Measurements from ENCODE around the gene SPCS2.
A peak's percentile ranks its signal among the peaks of the same experiment; 100 is the strongest.

Gene SPCS2

GRCh38 chr11:74948898-74949752 is at the start of gene SPCS2, which contains the start of gene XRRA1:
SPCS2 (plus strand) TSS chr11:74949266; CDS start chr11:74949286, 20 bp downstream.
XRRA1 (minus strand) TSS chr11:74949091; CDS start chr11:74940878, 8,213 bp downstream.
- DNase-seq: peak; percentile 99

GRCh38 chr11:74902342-74902741 is 46.7 kb upstream of the SPCS2 start:
- no peak for DNase-seq

- no peak for DNase-seq
These were observed 43.7 kb upstream of the SPCS2 start for GRCh38 chr11:74905326-74905725.

DNA sequence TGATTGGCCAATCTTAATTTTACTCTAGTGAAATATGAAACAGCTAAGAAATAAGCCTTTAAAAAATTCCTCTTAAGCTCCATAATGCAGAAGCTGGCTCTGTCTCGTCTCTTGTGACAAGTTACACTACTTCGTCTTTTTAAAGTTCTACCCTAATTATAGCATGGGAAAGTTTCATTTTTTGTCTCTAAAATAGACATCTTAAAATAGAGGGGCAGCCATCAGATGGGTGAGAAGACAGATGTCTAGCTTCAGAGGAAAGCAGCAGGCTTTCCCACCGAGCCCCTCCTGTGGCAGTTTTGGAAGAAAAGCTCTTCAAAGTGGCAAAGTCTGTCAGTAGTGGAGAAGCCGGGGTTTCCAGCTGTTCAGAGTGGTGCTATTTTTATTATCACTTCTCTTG is 39.7 kb upstream of the SPCS2 start:
- no peak for DNase-seq

DNA sequence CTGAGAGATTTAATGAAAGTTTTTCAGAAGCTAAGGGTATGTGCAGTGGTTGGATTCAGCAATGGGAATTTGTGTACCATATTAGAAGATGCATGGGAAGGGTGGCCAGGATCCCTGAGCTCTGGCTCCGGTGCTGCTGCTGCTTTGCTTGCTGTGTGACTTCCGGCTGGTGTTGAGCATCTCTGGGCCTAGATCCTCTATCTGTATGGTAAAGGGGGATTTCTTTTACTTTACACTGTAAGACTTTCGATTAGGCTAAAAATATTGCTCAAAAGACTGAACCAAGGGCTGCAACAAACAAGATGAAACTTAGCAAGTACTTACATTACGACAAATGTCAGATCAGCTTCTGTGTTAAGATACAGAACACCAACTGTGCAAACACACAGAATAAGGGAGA is 39.3 kb upstream of the SPCS2 start:
- no peak for DNase-seq

- no peak for DNase-seq
These were observed 25.9 kb upstream of the SPCS2 start for GRCh38 chr11:74923125-74923524.

DNA sequence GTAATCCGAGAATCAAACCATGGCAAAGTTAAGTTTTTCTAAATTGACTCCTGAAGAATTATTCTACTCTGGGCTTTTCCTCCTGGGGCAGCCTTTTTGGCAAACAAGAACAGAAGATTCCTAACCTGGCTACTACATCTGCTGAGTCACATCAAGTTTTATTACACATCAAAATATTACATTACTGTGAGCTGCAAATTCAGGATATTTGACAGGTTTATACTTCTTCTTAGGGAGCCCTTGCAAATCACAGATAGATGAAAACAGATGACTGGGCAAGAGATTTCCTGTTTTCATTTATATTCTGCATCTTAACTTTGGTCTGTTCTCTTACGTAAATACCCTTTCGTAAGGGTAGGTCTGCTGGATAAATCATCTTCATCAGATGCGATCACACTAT is 23.8 kb upstream of the SPCS2 start:
- DNase-seq: no peak

- no peak for DNase-seq
These were observed 22.6 kb upstream of the SPCS2 start for GRCh38 chr11:74926304-74927030.

GRCh38 chr11:74927496-74927895 is 21.6 kb upstream of the SPCS2 start:
- no peak for DNase-seq

DNA sequence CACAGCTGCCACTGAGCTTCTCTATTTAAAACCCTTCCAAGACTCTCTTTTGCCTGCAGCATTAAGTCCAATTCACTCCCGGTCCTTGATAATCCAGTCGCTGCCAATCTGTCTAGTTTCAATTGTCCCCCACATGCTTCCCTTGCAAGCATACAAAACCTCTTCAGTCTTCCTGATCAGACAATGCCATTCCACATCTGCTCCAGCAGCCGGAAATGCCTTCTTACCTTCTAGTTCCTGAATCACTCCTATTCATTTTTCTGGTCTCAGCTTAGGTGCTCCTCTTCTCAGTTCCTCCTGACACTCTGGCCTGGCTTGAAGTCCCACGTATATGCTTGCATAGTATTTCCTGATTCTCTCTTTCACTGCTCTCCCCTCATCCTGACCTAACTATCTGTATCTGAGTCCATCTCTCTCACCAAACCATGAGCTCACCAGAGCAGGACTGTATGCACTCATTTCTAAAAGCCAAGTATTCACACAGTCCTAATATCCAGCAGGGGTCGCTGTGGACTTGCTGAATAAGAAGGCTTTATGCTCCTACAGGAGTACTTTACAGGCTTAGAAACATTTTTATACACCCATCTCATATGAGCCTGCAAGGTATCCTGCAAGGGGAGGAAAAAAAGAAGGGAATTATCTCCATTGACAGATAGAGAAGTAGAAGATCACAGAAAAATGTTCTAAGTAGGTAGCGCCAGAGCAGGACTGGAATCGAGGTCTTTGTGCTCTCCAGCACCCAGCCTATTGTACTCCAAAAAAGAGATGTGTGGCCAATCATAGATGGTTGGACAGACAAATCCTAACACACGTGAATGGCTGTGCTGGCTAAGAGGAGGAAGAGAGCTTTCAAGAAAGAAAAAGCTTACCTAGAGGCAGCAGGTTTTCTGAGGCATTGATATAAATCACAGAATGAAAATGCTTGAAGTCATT is 19.4 kb upstream of the SPCS2 start:
- DNase-seq: peak; percentile 86

- no peak for DNase-seq
These were observed 16.9 kb upstream of the SPCS2 start for GRCh38 chr11:74932169-74932568.

- no peak for DNase-seq
These were observed 16.3 kb upstream of the SPCS2 start for GRCh38 chr11:74932797-74933196.

- DNase-seq: no peak
These were observed 15.3 kb upstream of the SPCS2 start for GRCh38 chr11:74933765-74934164.

DNA sequence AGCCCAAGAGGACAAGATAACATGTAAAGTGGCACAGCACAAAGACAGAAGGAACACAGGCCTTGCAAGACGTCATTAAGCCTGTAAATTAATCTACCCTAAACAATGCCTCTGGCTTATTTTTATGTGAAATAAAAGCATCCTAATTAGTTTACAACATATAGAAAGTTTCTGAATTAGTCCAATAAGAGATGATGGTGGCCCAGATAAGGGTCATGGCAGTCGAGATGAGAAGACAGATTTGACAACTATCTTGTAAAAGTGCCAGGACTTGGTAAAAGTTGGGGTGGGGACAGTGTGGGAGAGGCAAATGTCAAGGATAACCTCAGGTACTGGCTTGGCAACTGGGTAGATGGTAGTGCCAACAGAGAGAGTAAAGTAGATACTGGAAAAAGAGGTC is 13.8 kb upstream of the SPCS2 start:
- DNase-seq: no peak

- DNase-seq: no peak
These were observed 13.0 kb upstream of the SPCS2 start for GRCh38 chr11:74936087-74936486.

DNA sequence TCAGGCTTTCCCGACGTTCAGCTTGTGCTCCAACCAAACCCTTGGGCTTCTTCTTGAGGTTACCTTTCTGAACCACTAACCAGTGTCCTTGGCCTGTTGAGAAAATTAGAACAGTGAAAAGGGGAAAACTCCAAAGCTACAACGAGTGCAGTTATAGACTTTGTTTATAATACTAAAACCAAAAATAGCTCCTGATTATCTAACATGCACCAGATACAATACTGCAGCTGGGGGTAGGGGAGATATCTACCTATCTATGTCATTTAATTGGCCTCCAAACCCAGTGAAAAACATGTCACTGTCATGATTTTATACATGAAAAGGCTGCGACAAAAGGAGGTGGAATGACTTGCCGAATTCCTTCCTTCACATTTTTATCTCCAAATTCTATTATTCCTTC is 12.1 kb upstream of the SPCS2 start:
- DNase-seq: no peak

DNA sequence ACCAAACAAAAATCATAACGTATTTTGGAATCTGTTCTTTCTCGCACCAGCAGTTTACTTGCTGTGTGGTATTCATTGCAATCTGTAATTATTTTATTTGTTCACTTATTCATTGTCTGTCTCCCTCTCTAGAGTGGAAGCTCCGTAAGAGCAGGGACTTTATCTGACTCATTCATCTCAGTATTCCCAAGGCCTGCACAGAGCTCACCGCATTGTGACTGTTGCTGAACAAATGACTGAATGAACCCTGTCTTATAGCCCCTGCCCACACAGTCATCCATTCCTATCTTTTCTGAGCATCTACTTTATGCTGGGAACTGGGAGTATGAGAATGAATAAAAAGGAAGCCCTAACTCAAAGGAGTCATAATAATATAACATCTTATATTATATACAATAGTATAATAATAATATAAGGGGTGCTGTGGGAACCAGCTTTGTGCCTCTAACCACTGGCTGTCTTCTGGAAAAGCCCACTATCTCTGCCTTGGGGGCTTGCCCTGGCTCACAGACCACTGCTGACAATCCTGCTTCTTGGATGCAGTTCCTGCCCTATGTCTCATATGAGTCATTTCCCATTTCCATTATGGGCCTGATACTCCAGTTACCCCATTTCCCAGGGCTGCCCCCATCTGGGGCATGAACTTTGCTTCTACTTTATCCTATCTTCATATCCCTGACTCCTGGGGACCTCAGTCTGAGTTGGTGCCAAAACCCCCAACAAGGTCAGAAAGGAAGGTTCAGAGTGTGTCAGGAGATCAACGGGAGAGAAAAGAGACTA is 11.2 kb upstream of the SPCS2 start:
- no peak for DNase-seq

GRCh38 chr11:74941492-74941891 is 7.6 kb upstream of the SPCS2 start:
- no peak for DNase-seq

DNA sequence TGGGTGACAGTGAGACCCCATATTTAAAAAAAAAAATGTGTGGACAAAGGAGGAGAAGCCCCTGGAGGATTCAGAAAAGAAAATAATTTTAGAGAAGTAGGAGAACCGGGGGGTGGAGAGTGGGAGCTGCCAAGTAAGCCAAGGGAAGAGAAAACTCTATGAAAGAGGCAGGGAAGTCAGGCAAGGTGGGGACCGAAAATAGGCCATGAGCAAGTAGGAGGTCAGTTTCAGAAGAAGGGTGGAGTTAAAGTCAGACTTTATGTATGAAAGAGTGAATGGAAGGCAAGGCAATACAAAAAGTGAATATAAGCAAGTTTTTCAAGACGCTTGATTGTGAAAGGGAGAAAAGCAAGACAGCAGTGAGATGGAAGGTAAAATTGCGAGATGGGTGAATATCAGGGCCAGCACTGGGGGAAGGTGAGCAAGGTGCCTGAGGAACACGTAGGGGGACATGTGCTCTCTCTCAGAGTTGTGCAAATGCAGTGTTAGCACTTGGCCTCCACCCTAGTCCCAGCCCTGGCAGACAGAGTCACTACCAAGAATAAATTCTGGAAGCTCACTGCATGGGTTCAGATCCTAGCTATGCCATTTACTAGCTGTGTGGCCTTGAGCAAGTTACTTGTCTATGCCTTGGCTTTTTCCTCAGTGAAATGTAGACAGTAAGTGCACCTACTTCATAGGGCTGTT is 6.8 kb upstream of the SPCS2 start:
- no peak for DNase-seq

- no peak for DNase-seq
These were observed 544 bp upstream of the SPCS2 start for GRCh38 chr11:74948546-74948897.

GRCh38 chr11:74949753-74950137 is 679 bp downstream of the SPCS2 start:
- no peak for DNase-seq

Measured in midbrain (tissue), 1 donor.